ENCODE data around the gene ZNF341. TPM values are rescaled to one million over a fixed set of nuclear protein-coding genes. Genes with fewer than 3 reads are reported as not detected.

Gene ZNF341
- total RNA-seq, 1 donor from 2014 or later, result 4.2 TPM

GRCh38 chr20:33767777-33768138, 36.0 kb downstream of the ZNF341 start:
- Histone ChIP-seq H3K4me1 (no peaks in the 10 kb centered on the region), H3K27ac (no peak overlapping the region), H3K36me3 (peaks cover 0 to 20% of the 10 kb centered on the region in 2 donors), H3K4me3 (no peak overlapping the region), H3K9me3 (no peaks in the 10 kb centered on the region), H3K27me3 (no peaks in the 10 kb centered on the region)
- intact Hi-C loops (cut with DNase I), result no loop called here
- no peak for TF ChIP-seq POLR2AphosphoS5 (IDR thresholded peaks at IDR 0.05; ENCODE audit: insufficient read depth in 1 of 2, low read depth in 1 of 2)
- TF ChIP-seq CTCF (IDR thresholded peaks at IDR 0.05), result no peak
- TF ChIP-seq POLR2A (IDR thresholded peaks at IDR 0.05), result no peak
- no peak for DNase-seq (ENCODE audit: extremely low spot score in 2 of 2)

GRCh38 chr20:33769043-33769442, 37.2 kb downstream of the ZNF341 start:
- no peaks in the 10 kb centered on the region for H3K27me3 ChIP-seq
- H3K4me3 ChIP-seq, result no peak overlapping the region
- no peak for TF ChIP-seq POLR2A (IDR thresholded peaks at IDR 0.05)
- TF ChIP-seq POLR2AphosphoS5 (IDR thresholded peaks at IDR 0.05; ENCODE audit: insufficient read depth in 1 of 2, low read depth in 1 of 2), result no peak
- TF ChIP-seq CTCF (IDR thresholded peaks at IDR 0.05), result no peak
- no peaks in the 10 kb centered on the region for H3K9me3 ChIP-seq
- H3K36me3 ChIP-seq, result peaks cover 0 to 20% of the 10 kb centered on the region in 2 donors
- H3K27ac ChIP-seq, result no peak overlapping the region
- DNase-seq (ENCODE audit: extremely low spot score in 2 of 2), result no peak
- H3K4me1 ChIP-seq, result no peaks in the 10 kb centered on the region
- intact Hi-C loops (cut with DNase I), result no loop called here

- H3K4me1 ChIP-seq, result no peaks in the 10 kb centered on the region
- DNase-seq (ENCODE audit: extremely low spot score in 2 of 2), result no peak
- no peak for TF ChIP-seq POLR2A (IDR thresholded peaks at IDR 0.05)
- TF ChIP-seq POLR2AphosphoS5 (IDR thresholded peaks at IDR 0.05; ENCODE audit: insufficient read depth in 1 of 2, low read depth in 1 of 2), result no peak
- no peak for TF ChIP-seq CTCF (IDR thresholded peaks at IDR 0.05)
- intact Hi-C loops (cut with DNase I), result no loop called here
- H3K27ac ChIP-seq, result no peak overlapping the region
- no peaks in the 10 kb centered on the region for H3K9me3 ChIP-seq
- H3K4me3 ChIP-seq, result no peak overlapping the region
- no peaks in the 10 kb centered on the region for H3K27me3 ChIP-seq
- H3K36me3 ChIP-seq, result peaks cover 0 to 20% of the 10 kb centered on the region in 2 donors
These were observed 38.2 kb downstream of the ZNF341 start for GRCh38 chr20:33770005-33770404.

- Histone ChIP-seq H3K27me3 (no peaks in the 10 kb centered on the region), H3K9me3 (no peaks in the 10 kb centered on the region), H3K4me1 (no peaks in the 10 kb centered on the region), H3K36me3 (peaks cover 0 to 15% of the 10 kb centered on the region in 2 donors), H3K4me3 (no peak overlapping the region), H3K27ac (no peak overlapping the region)
- no peak for TF ChIP-seq CTCF (IDR thresholded peaks at IDR 0.05)
- no peak for TF ChIP-seq POLR2A (IDR thresholded peaks at IDR 0.05)
- TF ChIP-seq POLR2AphosphoS5 (IDR thresholded peaks at IDR 0.05; ENCODE audit: insufficient read depth in 1 of 2, low read depth in 1 of 2), result no peak
- intact Hi-C loops (cut with DNase I), result no loop called here
- DNase-seq (ENCODE audit: extremely low spot score in 2 of 2), result no peak
These were observed 40.1 kb downstream of the ZNF341 start for GRCh38 chr20:33771938-33772337.

- H3K27ac ChIP-seq, result no peak overlapping the region
- TF ChIP-seq POLR2A (IDR thresholded peaks at IDR 0.05) (no peak), CTCF (IDR thresholded peaks at IDR 0.05) (no peak), POLR2AphosphoS5 (IDR thresholded peaks at IDR 0.05; ENCODE audit: insufficient read depth in 1 of 2, low read depth in 1 of 2) (no peak)
- no peaks in the 10 kb centered on the region for H3K27me3 ChIP-seq
- H3K36me3 ChIP-seq, result peaks cover 0 to 10% of the 10 kb centered on the region in 2 donors
- intact Hi-C loops (cut with DNase I), result no loop called here
- no peak for DNase-seq (ENCODE audit: extremely low spot score in 2 of 2)
- H3K4me3 ChIP-seq, result no peak overlapping the region
- no peaks in the 10 kb centered on the region for H3K4me1 ChIP-seq
- no peaks in the 10 kb centered on the region for H3K9me3 ChIP-seq
These were observed 40.6 kb downstream of the ZNF341 start for GRCh38 chr20:33772439-33772838.
